ENCODE data around the gene TSFM.

The TSFM gene

GRCh38 chr12:57780284-57780897 lies 2.2 kb upstream of the TSFM start:
- DNase-seq, result no peak

- no peak for DNase-seq
Observed at GRCh38 chr12:57781244-57781643, 1.3 kb upstream of the TSFM start.

- DNase-seq, result no peak
Observed at GRCh38 chr12:57781801-57782200, 786 bp upstream of the TSFM start.

- DNase-seq, result no peak
Observed at GRCh38 chr12:57782243-57782607, 362 bp upstream of the TSFM start.

- no peak for DNase-seq
Observed at GRCh38 chr12:57783466-57783801, 847 bp downstream of the TSFM start.

- no peak for DNase-seq
Observed at GRCh38 chr12:57783861-57784260, 1.3 kb downstream of the TSFM start.

GRCh38 chr12:57793920-57794319 lies 11.3 kb downstream of the TSFM start:
- DNase-seq, result no peak

GRCh38 chr12:57795354-57795753 lies 12.8 kb downstream of the TSFM start:
- no peak for DNase-seq

- no peak for DNase-seq
Observed at GRCh38 chr12:57796996-57797395, 14.4 kb downstream of the TSFM start.

- DNase-seq, result no peak
Observed at GRCh38 chr12:57797933-57798332, 15.3 kb downstream of the TSFM start.

GRCh38 chr12:57800965-57801364 lies 18.4 kb downstream of the TSFM start:
- DNase-seq, result no peak

- DNase-seq, result no peak
Observed at GRCh38 chr12:57802607-57803006, 20.0 kb downstream of the TSFM start.

- peak in 3 of 6 experiments; percentile 10 to 24 (median 12) for DNase-seq
Observed at GRCh38 chr12:57803319-57803893, 20.8 kb downstream of the TSFM start.

GRCh38 chr12:57806677-57807076 lies 24.1 kb downstream of the TSFM start:
- DNase-seq, result no peak

GRCh38 chr12:57807285-57807684 lies 24.7 kb downstream of the TSFM start:
- DNase-seq, result no peak

- DNase-seq, result no peak
Observed at GRCh38 chr12:57808351-57808750, 25.8 kb downstream of the TSFM start.

GRCh38 chr12:57809425-57809824 lies 26.8 kb downstream of the TSFM start:
- no peak for DNase-seq

GRCh38 chr12:57810450-57810849 lies 27.9 kb downstream of the TSFM start:
- DNase-seq, result no peak

GRCh38 chr12:57811028-57811755 lies 28.6 kb downstream of the TSFM start:
- DNase-seq, result no peak

- DNase-seq, result no peak
Observed at GRCh38 chr12:57813111-57813970, 30.8 kb downstream of the TSFM start.

GRCh38 chr12:57813971-57814772 lies 31.6 kb downstream of the TSFM start:
- DNase-seq, result no peak

GRCh38 chr12:57815177-57816000 lies 32.8 kb downstream of the TSFM start:
- no peak for DNase-seq

Data from stimulated activated naive CD4-positive, alpha-beta T cell (primary cell).